A549 (cell line): Measurements from ENCODE around the gene UTP3. TPM values are rescaled to one million over a fixed set of nuclear protein-coding genes. Genes with fewer than 3 reads are reported as not detected.

Source experiments
- ATOH8 ChIP-seq: fragments of 250-450 bp; sonication (Bioruptor Pico); IDR thresholded peaks from 2 replicates; pipeline ENCODE4 v1.5.0; 2020; ENCODE audit warnings: low read depth, mild to moderate bottlenecking, moderate library complexity
- BHLHE40 ChIP-seq: IDR thresholded peaks from 2 replicates; pipeline ENCODE4 v1.6.1; 2012; ENCODE audit warnings: low read depth, low read length, inconsistent platforms
- CBX2 ChIP-seq: fragments of 200-600 bp; sonication (generic); IDR thresholded peaks from 2 replicates; pipeline ENCODE4 v1.6.1; 2016; ENCODE audit warnings: low read depth, mild to moderate bottlenecking, borderline replicate concordance
- CBX8 ChIP-seq: fragments of 200-600 bp; sonication (generic); IDR thresholded peaks from 2 replicates; pipeline ENCODE4 v1.6.1; 2016
- CHD4 ChIP-seq: fragments of 200-600 bp; sonication (generic); IDR thresholded peaks from 2 replicates; pipeline ENCODE4 v1.6.1; 2016; ENCODE audit warnings: antibody characterized with exemption, mild to moderate bottlenecking, borderline replicate concordance
- E2F6 ChIP-seq: IDR thresholded peaks from 2 replicates; pipeline ENCODE4 v1.6.1; 2012; ENCODE audit warnings: low read depth, borderline replicate concordance
- EHF ChIP-seq: fragments of 250-450 bp; sonication (Bioruptor Pico); IDR thresholded peaks from 2 replicates; pipeline ENCODE4 v1.5.0; 2020; ENCODE audit warnings: mild to moderate bottlenecking
- EHMT2 ChIP-seq: fragments of 200-600 bp; sonication (generic); IDR thresholded peaks from 2 replicates; pipeline ENCODE4 v1.6.1; 2016; ENCODE audit warnings: antibody characterized with exemption, low read depth, mild to moderate bottlenecking, moderate library complexity
- EP300 ChIP-seq, 2 experiments: fragments of >200 bp; sonication (Bioruptor Twin); formaldehyde crosslinking; IDR thresholded peaks; 2 replicates in 1 of 2; 3 replicates in 1 of 2; pipeline ENCODE4 v1.6.1; 2016 to 2017
- HDAC2 ChIP-seq: fragments of 200-600 bp; sonication (generic); IDR thresholded peaks from 2 replicates; pipeline ENCODE4 v1.6.1; 2016
- HES2 ChIP-seq: fragments of >200 bp; sonication (Bioruptor Twin); formaldehyde crosslinking; IDR thresholded peaks from 2 replicates; pipeline ENCODE4 v1.6.1; 2016
- HMGXB4 ChIP-seq: fragments of 250-450 bp; sonication (Bioruptor Pico); IDR thresholded peaks from 2 replicates; pipeline ENCODE4 v1.5.0; 2021; ENCODE audit warnings: mild to moderate bottlenecking, moderate library complexity, borderline replicate concordance
- HOXA7 ChIP-seq: fragments of 250-450 bp; sonication (Bioruptor Pico); IDR thresholded peaks from 2 replicates; pipeline ENCODE4 v1.5.0; 2020; ENCODE audit warnings: mild to moderate bottlenecking, moderate library complexity
- JUNB ChIP-seq: fragments of >200 bp; sonication (Bioruptor Twin); formaldehyde crosslinking; IDR thresholded peaks from 2 replicates; pipeline ENCODE4 v1.6.1; 2016
- KDM1A ChIP-seq: fragments of 200-600 bp; sonication (generic); IDR thresholded peaks from 2 replicates; pipeline ENCODE4 v1.6.1; 2016; ENCODE audit warnings: low read depth, mild to moderate bottlenecking
- KDM5A ChIP-seq: fragments of 200-600 bp; sonication (generic); IDR thresholded peaks from 2 replicates; pipeline ENCODE4 v1.6.1; 2016; ENCODE audit warnings: antibody characterized with exemption, mild to moderate bottlenecking
- MAZ ChIP-seq: fragments of 150-350 bp; IDR thresholded peaks from 2 replicates; pipeline ENCODE4 v1.6.1; 2014; ENCODE audit warnings: antibody characterized with exemption, low read depth, low read length, borderline replicate concordance
- NFE2L2 ChIP-seq: fragments of 150-350 bp; conservative IDR thresholded peaks from 2 replicates; pipeline ENCODE4 v1.6.1; 2014; ENCODE audit warnings: low read length
- NR3C1 ChIP-seq: fragments of >200 bp; sonication (Bioruptor Twin); formaldehyde crosslinking; IDR thresholded peaks from 3 replicates; pipeline ENCODE4 v1.6.1; 2017
- PBX3 ChIP-seq: IDR thresholded peaks from 2 replicates; pipeline ENCODE4 v1.6.1; 2012
- PHF8 ChIP-seq: fragments of 200-600 bp; sonication (generic); IDR thresholded peaks from 2 replicates; pipeline ENCODE4 v1.6.1; 2016; ENCODE audit warnings: low read depth, mild to moderate bottlenecking, antibody characterized with exemption, moderate library complexity, borderline replicate concordance
- POLR2AphosphoS2 ChIP-seq: conservative IDR thresholded peaks from 2 replicates; pipeline ENCODE4 v1.6.1; 2012; ENCODE audit warnings: low read length, improper control_type of control experiment, inconsistent platforms
- RAD21 ChIP-seq, 2 experiments: fragments of >200 bp in 1 of 2; sonication (Bioruptor Twin) in 1 of 2; formaldehyde crosslinking in 1 of 2; IDR thresholded peaks in 1 of 2; conservative IDR thresholded peaks in 1 of 2; 2 replicates in 1 of 2; 3 replicates in 1 of 2; pipeline ENCODE4 v1.6.1; 2012 to 2018; ENCODE audit warnings: inconsistent platforms in 1 of 2
- RARB ChIP-seq: fragments of 250-450 bp; sonication (Bioruptor Pico); IDR thresholded peaks from 2 replicates; pipeline ENCODE4 v1.8.0; 2021; ENCODE audit warnings: mild to moderate bottlenecking, moderate library complexity
- RFX5 ChIP-seq: fragments of 450-650 bp; IDR thresholded peaks from 2 replicates; pipeline ENCODE4 v1.7.1; 2014; ENCODE audit warnings: antibody characterized with exemption, mild to moderate bottlenecking, moderate library complexity
- SMC3 ChIP-seq: fragments of >200 bp; sonication (Bioruptor Twin); formaldehyde crosslinking; IDR thresholded peaks from 3 replicates; pipeline ENCODE4 v1.6.1; 2018; ENCODE audit warnings: inconsistent platforms
- SREBF2 ChIP-seq: fragments of 450-650 bp; IDR thresholded peaks from 2 replicates; pipeline ENCODE4 v1.6.1; 2014; ENCODE audit warnings: mild to moderate bottlenecking, moderate library complexity
- TFCP2L1 ChIP-seq: fragments of 250-450 bp; sonication (Bioruptor Pico); IDR thresholded peaks from 2 replicates; pipeline ENCODE4 v1.5.0; 2021; ENCODE audit warnings: mild to moderate bottlenecking
- ZFP36 ChIP-seq: fragments of 450-650 bp; IDR thresholded peaks from 2 replicates; pipeline ENCODE4 v1.6.1; 2014; ENCODE audit warnings: borderline replicate concordance; ENCODE audit not compliant: partially characterized antibody
- polyA plus RNA-seq, 4 experiments: library from polyadenylated mRNA; depleted of rRNA in 3 of 4; stranded (reverse); fragments of >200 nt; fragmentation: RNase III in 1 of 4; extraction: RNeasy Plus Mini Kit Qiagen cat#74134 plus additional on column Dnase treatment in 1 of 4; gene quantifications; 2 replicates in 3 of 4; 3 replicates in 1 of 4; pipeline ENCODE4 v1.2.3, GENCODE V29; 2011 to 2017
- TF ChIP-seq, protein P1 (sequence below): fragments of 200-600 bp; sonication (generic); IDR thresholded peaks from 2 replicates; pipeline ENCODE4 v1.6.1; 2016; ENCODE audit warnings: antibody characterized with exemption, mild to moderate bottlenecking, moderate library complexity

Gene UTP3
- polyA plus RNA-seq, 2 of the 4 experiments (the other 2 are of a cell fraction): 24.8 to 44.6 TPM

GRCh38 chr4:70687821-70688794 lies at the start of gene UTP3 (continued):
- TF ChIP-seq, protein P1, sequence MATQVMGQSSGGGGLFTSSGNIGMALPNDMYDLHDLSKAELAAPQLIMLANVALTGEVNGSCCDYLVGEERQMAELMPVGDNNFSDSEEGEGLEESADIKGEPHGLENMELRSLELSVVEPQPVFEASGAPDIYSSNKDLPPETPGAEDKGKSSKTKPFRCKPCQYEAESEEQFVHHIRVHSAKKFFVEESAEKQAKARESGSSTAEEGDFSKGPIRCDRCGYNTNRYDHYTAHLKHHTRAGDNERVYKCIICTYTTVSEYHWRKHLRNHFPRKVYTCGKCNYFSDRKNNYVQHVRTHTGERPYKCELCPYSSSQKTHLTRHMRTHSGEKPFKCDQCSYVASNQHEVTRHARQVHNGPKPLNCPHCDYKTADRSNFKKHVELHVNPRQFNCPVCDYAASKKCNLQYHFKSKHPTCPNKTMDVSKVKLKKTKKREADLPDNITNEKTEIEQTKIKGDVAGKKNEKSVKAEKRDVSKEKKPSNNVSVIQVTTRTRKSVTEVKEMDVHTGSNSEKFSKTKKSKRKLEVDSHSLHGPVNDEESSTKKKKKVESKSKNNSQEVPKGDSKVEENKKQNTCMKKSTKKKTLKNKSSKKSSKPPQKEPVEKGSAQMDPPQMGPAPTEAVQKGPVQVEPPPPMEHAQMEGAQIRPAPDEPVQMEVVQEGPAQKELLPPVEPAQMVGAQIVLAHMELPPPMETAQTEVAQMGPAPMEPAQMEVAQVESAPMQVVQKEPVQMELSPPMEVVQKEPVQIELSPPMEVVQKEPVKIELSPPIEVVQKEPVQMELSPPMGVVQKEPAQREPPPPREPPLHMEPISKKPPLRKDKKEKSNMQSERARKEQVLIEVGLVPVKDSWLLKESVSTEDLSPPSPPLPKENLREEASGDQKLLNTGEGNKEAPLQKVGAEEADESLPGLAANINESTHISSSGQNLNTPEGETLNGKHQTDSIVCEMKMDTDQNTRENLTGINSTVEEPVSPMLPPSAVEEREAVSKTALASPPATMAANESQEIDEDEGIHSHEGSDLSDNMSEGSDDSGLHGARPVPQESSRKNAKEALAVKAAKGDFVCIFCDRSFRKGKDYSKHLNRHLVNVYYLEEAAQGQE: no peak
- TF ChIP-seq EHMT2: no peak
- no peak for TF ChIP-seq POLR2AphosphoS2
- no peak for TF ChIP-seq HDAC2
- TF ChIP-seq EHF (CRISPR knock-in tag): no peak
- no peak for TF ChIP-seq NFE2L2
- TF ChIP-seq CBX2: no peak
- TF ChIP-seq SMC3: peak; percentile 80
- TF ChIP-seq RFX5: 0 out of 2 replicates have a peak, but pooled peaks have one; percentile 17
- no peak for TF ChIP-seq JUNB
- no peak for TF ChIP-seq EP300 (IDR thresholded peaks at IDR 0.05)
- TF ChIP-seq ATOH8 (CRISPR knock-in tag): no peak
- TF ChIP-seq MAZ: peak; percentile 31; the same call in 1 of the 2 replicates
- no peak for TF ChIP-seq NR3C1
- no peak for TF ChIP-seq BHLHE40
- TF ChIP-seq ZFP36: no peak
- TF ChIP-seq HOXA7: no peak
- TF ChIP-seq CBX8: no peak
- no peak for TF ChIP-seq HMGXB4 (CRISPR knock-in tag)
- TF ChIP-seq HES2: no peak
- TF ChIP-seq PHF8: peak; percentile 60
- TF ChIP-seq KDM1A: no peak
- peak; percentile 59; the same call in 1 of the 2 replicates for TF ChIP-seq KDM5A
- no peak for TF ChIP-seq RARB (CRISPR knock-in tag)
- no peak for TF ChIP-seq CHD4
- peak; percentile 45 to 77 for TF ChIP-seq RAD21 (conservative IDR thresholded peaks at IDR 0.05 in 1 of 2, IDR thresholded peaks at IDR 0.05 in 1 of 2)
- TF ChIP-seq TFCP2L1 (CRISPR knock-in tag): no peak
- no peak for TF ChIP-seq SREBF2
- TF ChIP-seq E2F6: 0 out of 2 replicates have a peak, but pooled peaks have one; percentile 12
- TF ChIP-seq PBX3: no peak
